ENCODE measurements around the gene LMX1A.

Gene LMX1A

DNA sequence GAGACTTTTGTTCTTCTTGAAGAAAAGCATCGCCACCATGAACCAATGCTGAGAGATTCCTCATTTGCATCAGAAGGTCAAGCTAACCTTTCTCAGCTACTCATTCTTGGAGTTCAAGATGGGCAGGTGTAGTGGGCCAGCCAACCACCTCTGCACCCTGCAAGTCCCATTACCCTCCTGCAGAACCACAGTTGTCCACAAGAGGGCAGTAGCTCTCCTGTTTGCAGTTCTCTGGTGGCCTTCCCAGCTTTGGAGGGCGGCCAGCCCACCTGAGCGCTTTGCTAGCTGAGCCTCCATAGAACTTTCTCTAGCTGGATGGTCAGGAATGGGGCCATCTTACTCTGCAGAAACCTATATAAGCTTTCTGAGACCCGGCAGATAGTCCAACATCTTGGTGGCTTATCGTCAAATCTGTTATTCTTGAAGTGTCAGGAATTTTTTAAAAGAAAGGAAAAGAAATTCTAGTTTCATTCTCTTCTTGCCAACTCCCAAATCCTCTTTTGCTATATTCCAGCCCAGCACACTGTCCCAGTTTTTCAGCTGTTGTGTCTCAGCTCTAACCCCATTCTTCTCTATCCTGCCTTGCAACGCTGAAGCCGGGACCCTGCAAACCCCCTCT, 11.0 kb upstream of the LMX1A start:
- peak; percentile 64 for DNase-seq (ENCODE audit: low read depth)

DNA sequence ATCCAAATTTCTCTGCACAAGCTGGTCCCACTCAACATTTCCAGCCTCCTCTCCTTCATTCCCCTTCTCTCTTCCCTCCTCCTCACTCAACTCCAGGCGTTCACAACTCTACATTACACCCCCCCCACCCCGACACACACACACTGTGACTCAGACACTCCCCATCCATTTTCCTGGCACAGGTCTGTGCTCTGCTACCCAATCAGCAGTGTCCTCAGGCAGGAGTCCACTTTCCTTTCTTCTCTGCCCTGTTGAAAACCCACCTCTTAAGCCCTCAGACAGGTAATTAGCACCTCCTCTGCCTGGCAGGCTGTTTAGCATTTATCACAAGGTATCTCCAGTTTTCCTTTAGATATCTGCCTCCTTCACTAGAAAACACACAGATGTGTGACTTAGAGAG, 8.8 kb upstream of the LMX1A start:
- no peak for DNase-seq (ENCODE audit: low read depth)

DNA sequence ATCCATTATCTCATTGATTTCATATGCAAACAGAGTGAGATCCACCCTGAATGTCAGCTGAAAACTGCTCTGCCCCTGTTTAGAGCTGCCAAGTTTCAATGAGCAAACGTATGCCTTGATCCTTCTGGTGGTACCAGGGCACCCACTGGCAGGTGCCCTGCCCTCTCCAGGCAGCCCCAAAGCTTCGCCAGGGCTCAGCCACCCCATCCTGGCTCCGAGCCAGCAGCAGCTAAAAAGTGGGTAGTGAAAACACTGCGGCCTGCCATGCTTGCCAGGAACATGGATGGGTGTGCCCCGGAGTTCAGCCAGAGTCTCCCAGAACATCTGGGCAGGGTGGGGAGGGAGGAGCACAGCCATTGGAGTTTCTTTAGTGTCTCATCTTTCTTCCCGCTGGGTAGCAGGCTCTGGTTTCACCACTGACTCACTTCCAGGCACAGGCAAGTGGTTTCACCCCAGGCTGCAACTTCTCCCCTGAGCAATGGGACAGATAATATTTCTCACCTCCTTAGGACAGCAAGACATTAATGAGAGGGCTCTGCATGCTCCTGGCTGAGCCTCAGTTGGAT, 8.1 kb upstream of the LMX1A start:
- DNase-seq (ENCODE audit: low read depth): no peak

DNA sequence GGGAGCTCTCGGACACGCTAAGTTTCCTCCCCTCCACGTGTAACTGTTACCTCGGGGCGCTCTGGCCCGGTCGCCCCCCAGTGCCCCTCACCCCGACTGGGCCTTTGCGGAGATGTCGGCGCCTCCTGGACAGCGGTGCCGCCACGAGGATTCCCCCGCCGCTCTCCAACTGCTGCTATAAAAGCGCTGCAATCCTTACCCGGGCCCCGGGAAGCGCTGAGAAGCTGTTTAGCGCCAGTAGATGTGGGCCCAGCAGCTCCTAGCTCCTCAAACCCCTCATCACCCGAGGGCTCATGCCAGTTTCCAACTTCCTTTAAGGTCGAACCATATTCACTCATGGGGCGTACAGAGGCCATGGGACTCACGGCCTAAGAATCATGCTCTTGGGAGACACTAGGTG, 361 bp upstream of the LMX1A start:
- no peak for DNase-seq (ENCODE audit: low read depth)

DNA sequence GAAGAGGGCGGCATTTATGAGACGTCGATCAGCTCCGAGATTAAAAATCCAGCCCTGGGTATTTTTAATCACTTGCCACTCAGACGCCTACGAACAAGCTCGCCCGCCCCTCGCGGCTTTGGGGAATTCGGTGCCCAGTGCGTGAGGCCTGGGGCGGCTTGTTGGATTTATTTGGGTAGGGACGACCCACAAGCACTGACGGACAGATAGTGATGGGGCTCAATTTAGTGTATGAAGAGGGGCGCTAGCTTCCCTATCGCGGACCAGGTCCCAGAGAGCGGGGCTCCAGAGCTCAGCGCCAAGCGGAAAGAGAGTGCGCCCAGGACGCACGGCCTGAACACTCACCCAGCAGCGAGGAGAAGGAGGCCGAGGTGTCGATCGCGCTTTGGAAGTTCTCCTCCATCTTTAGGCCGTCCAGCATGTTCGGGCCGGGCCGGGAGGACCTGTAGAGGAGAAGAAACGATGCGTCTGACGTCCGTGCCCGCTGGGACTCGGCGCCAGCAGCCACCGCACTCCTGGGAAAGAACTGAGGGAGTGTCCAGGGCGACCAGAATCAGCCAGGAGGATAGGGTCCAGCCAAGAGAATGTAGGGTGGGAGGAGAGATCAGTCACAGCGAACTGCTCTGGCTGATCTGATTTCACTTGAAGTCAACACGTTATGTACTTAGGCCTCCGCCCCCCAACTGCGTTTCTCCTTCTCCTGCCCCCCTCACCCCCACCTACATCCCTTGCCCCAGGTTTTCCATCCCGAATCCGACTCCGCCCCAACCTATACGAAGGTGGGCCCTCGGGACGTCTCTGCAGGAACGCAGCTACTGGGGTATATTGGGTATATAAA, 1.2 kb downstream of the LMX1A start:
- no peak for DNase-seq (ENCODE audit: low read depth)

DNA sequence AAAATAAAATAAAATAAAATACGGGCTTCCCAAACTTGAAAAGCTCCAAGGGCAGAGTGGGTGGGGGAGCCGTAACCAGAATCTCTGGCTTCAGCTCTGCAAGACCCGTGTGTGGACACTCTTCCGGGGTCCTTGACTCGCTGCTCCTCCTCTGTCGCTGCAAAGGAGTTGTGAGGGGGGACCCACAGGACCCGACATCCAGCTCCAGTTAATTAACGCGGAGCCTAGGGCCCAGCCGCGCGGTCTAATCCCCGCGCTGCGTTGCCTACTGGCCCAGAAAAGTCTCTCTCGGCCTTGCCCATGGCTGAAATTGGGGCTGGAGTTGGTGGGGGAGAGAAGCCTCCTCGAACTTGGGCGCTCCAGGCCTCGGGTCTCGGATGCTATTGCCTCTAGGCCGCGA, 1.8 kb downstream of the LMX1A start:
- DNase-seq (ENCODE audit: low read depth): no peak

DNA sequence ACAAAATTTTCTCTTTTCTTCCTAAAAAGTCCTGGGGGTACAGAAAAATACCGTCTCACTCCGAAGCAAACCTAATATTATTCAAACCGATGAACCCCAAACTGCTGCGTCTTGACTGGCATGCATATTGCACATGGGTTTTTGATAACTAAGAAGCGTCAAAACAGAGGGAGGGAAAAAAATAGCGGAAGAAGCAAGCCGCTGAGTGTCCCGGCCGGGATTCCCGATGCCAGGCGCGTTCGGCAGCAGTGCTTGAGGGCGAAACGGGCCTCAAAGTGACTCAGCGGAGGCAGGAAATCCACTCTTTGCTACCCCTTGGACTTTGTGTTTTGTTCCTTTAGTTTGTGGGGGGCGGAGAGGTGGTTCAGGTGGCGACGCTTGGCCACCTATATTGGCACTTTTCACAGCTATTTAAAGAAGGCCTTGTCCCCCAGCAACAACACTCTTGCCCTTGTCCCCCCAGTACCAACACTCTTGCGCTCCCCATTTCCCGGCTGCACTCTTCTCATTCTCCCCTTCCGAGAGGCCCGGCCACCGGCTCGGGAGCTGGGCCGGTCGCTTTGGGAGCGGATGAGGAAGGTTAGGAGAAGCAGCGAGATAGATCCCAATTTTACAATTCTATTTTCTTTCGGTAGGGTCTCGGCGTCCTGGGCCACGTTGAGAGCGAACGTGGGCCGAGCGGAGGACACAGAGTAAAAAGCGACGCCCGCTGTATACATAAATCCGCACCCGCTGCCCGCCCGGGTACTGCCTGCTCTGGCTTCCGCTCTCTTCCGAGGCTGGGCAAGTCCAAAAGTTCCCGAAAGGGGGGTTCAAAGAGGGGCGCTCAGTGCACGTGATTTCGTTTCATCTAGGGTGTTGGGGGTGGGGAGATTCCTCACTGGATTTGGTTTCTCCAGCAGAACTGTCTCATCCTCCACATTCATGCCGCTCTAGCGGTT, 2.5 kb downstream of the LMX1A start:
- no peak for DNase-seq (ENCODE audit: low read depth)

DNA sequence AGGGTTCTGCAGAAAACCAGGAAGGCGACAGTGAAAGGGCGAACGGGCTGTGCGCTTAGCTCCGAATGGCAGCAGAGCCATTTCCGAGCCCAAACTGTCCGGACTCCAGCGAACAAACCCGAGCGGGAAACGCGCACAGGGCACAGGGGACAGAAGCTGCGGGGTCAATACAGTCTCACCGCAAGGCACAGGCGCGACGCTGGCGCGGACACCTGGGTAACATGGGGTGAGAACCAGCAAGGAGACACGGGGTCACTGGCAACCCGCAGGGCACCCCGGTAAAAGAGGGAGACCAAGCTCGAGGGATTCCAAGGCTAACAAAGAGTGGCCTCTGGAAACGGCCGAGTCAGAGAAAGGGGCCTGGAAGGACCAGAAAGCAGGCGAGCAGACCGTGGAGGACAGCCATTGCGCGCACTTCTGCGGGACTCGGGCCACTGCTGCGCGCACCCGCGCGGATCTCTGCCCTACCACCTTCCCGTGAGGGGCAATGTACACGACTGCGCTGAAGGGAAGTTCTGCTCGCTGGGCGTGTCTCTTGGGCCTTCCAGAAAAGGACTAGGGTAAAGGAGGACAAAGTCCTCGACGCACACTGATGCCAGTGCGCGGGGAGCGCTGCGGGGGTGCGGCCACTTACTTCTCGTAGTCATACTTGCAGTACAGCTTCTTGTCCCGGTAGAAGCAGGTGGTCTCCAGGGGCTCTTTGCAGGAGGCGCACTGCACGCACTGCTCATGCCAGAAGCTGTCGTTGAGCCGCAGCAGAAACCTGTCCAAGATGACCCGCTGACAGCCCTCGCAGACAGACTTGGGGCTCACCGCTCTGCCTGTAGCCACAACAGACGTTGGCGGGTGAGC, 3.8 kb downstream of the LMX1A start:
- DNase-seq (ENCODE audit: low read depth): no peak

DNA sequence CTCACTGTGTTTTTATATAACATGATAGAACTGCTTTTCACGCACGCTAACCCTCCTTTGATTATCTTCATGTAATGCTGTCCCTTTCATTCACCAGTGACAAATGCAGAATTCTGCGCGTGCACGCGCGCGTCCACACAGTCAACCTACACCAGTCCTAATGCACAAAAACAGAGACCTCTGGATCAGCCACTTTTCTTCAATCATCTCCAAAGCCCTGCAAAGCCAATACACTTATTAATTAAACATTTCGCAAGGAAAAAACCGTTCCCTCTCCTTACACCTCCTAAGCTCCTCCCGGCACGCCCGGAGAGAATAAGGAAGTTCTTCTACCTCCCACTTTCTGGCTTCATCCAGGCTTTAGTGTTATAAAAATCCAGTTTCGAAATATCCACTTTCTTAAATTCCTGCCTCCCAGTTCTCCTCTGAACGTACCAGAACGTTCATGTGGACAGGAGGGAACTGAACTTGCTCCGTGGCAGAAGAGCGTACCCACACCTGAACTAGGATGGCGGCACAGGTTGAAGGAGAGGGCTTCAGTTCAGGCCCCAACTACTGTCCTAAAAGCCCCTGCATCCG, 4.6 kb downstream of the LMX1A start:
- no peak for DNase-seq (ENCODE audit: low read depth)

DNA sequence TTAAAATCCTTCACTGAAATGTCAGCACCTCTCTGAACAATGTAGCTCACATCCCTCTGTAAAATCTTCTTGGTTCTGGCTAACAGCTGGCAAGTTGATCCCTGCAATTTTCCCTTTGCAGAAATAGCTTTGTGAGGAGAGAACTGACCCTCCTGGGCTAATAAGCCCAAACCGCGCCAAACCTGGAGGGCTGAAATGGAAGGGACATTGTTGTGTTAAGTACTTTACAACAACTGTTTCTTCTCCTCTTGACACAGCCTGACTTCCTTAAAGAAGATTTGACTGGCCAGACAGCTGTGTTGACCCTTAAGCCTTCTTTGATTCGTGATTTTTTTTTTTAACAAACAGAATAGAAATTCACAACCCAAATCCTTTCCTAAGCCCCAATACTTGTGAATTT, 5.7 kb downstream of the LMX1A start:
- DNase-seq (ENCODE audit: low read depth): no peak

DNA sequence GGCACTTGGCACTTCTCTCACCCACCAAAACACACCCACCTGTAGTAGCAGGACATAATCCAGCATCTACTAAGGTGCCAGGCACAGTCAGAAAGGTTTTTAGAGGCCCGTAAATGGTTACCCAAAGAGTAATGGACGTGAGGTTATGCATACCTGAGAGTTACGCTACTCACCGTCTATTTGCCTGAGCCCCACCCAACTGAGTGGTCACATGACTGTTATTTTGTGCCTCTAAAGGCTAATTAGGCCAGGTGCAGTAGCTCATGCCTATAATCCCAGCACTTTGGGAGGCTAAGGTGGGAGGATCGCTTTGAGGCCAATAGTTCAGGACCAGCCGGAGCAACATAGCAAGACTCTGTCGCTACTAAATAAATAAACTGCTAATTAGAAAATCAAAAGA, 11.0 kb downstream of the LMX1A start:
- DNase-seq (ENCODE audit: low read depth): no peak

DNA sequence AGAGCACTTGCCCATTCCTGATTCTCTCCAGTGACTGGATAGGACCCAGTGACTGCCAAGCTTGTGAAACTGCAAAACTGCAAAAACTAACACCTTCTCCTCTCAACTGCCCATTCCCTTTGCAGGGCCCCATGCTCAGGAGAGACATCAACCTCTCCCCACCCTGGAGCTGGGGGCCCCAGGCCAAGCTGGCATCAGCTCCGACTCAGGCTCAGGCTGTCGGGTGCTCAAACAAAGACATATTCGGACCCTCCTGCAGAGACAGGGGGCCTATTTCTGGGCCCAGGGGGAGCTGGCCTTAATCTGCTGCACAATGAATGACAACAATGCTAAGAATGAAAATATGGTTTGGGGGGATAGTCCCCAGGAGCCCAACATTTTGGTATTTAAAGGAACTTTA, 11.8 kb downstream of the LMX1A start:
- DNase-seq (ENCODE audit: low read depth): no peak

DNA sequence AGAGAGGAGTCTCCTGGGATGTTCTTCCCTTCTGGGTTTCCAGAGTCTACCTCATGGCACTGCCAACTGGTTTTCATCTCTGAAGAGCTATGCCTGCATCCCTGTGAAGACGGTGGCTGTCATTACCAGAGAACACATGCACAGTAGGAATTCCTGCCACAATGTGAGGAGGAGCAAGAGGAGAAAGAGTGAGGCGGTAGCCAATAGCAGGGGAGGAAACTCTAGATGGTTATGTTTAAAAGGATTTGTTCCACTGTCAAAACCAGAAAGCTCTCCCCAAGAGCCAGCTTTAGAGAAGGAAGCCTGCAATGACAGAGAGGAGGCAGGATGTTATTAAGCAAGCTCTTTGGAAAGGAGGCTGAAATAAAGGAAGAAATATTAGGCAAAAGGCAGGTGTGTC, 12.3 kb downstream of the LMX1A start:
- DNase-seq (ENCODE audit: low read depth): no peak

DNA sequence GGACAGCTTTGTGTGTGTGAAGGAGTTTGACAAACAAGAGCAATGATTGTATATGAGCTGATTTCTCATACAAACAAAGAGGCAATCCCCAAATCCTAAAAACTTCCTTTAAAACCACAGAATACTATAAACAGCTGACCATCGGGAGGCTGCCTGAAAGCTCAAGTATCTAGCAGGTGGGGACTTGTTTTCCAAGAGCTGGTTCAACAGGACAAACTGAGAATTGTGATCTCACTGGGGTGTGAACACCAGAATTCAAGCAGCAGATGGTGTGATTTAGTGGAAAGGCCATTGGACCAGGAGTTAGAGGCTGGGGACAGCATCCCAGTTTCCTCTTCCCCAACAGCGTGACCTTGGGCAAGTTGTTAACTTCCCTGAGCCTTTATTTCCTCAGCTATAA, 13.9 kb downstream of the LMX1A start:
- DNase-seq (ENCODE audit: low read depth): no peak

DNA sequence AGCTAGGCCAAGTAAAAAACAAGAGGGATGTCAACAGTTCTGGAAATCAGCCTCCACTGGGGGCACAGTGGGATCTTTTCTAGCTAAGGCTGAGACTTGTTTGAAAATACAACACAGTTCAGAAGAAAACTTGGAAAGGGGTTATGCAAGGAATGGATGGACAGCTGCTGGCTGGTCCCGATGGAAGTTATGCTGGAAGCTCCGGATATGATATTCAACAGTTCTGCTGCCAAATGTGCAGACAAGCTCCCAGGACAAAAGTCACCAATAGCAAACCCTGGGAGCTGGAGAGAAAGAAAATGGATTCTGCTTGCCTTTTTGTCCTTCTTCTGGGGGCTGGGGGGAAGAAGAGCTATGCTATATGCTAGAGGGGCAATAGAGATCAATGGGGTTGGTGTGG, 14.3 kb downstream of the LMX1A start:
- no peak for DNase-seq (ENCODE audit: low read depth)

DNA sequence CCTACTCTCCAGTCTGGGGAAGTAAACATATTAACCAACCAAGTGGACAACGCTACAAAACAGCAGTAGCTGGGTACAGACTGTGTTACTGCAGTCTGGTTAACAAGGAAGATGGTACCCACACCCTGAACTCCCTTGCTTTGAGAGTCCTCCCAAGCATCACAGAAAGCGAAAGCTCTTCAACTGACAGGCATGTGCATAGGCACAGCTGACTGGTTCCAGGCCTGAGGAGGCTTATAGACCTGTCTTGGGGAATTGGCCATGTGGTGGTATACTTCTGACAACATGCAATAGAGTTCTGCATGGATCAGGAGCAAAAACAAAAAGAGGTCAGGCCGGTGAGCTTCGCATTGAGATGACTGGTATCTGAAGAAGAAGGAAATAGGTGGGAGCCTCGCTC, 17.4 kb downstream of the LMX1A start:
- DNase-seq (ENCODE audit: low read depth): no peak

DNA sequence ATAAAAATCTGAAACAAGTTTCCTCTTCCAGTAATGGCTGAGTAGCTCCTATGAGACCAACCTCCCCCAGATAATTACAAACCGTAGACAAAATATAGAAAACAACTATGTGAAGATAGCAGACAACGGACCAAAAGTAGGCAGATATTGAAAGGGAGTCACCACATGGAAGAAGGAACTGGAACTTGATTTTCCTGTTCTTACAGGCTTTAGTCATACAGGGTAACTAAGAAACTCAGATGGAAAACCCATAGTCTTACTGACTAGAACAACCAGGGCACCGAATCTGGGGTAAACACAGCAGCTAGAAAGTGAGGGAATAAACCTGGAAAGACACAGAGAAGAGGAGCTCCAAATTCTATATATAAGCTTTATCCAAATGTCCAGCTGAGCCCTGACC, 26.0 kb downstream of the LMX1A start:
- no peak for DNase-seq (ENCODE audit: low read depth)

DNA sequence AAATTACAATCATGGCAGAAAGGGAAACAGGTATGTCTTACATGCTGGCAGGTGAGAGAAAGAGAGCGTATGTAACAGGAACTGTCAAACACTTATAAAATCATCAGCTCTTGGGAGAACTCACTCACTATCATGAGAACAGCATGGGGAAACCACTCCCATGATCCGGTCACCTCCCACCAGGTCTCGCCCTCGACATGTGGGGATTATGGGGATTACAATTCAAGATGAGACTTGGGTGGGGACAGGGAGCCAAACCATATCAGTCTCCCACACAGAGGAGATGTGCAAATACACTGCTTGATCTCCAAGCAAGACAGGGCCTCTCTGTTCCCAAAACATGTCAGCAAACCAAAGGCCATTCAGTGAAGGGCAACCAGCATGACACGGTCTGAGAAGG, 27.4 kb downstream of the LMX1A start:
- no peak for DNase-seq (ENCODE audit: low read depth)

DNA sequence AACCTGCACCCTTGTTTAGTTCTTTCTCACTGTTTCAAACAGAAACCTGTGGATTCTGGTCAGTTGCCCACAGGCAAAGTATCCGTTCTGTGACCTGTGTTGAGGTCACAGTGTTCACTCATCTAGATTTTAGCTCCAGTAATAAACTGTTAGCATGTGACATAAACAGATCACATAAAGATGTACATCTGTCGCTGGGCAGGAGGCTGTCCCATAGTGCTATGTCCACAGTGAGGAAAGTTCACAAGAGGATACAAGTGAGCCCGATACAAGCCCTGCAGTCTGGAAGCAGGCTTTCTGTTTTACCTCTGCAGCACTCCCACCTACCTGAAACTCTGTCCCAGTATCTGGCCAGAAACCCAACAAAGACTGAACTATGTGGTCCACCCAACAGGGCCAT, 28.4 kb downstream of the LMX1A start:
- no peak for DNase-seq (ENCODE audit: low read depth)

DNA sequence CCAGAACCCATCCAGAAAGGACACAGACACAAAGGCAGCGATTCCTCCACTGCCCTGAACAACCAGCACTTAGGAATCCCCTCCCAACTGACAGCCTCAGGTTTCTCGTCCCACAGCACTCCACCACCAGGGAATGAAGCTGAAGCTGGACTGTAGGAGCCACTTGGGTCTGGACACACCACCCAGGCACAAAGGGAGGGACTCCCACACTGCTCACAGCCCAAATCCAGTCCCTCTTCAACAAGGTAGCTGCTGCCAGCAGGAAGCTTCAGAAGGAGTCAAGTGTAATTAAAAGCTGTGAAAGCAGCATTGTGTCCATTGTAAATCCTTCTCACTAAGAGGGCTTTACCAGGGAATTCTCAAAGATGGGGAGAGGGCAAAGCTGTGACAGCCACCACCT, 29.0 kb downstream of the LMX1A start:
- no peak for DNase-seq (ENCODE audit: low read depth)
